Activated effector memory CD4-positive, alpha-beta T cell treated with anti-CD3 and anti-CD28 coated beads, Interleukin-2, amount 50 U/mL, for 16 hours (primary cell): ENCODE results near the gene MKNK1.

Source experiments
- DNase-seq: peaks from one replicate; pipeline ENCODE4 v3.0.0-alpha.2; 2020

MKNK1 gene

GRCh38 chr1:46536527-46536926 is 67.5 kb downstream of the MKNK1 start:
- DNase-seq = no peak

DNA sequence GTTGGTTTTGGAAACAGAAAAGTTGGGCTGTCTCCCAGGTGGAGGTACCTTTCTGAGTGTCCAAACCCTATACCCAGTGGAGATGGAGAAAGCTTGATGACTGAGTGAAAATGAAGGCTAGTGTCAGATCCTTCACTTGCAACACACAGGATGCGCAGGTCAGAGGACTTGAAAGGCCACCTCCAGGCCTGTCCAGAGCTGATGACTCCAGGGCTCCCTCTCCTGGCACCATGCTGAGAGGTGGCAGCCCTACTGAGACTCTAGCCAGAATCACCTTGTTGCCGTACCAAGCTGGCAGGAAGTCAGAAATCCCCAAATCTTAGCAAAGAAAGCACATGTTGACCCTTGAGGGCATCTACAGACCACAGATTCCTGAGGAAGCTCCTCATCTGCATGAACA is 69.0 kb downstream of the MKNK1 start:
- DNase-seq = peak; percentile 67

GRCh38 chr1:46533179-46533864 is 70.7 kb downstream of the MKNK1 start:
- peak; percentile 82 for DNase-seq

DNA sequence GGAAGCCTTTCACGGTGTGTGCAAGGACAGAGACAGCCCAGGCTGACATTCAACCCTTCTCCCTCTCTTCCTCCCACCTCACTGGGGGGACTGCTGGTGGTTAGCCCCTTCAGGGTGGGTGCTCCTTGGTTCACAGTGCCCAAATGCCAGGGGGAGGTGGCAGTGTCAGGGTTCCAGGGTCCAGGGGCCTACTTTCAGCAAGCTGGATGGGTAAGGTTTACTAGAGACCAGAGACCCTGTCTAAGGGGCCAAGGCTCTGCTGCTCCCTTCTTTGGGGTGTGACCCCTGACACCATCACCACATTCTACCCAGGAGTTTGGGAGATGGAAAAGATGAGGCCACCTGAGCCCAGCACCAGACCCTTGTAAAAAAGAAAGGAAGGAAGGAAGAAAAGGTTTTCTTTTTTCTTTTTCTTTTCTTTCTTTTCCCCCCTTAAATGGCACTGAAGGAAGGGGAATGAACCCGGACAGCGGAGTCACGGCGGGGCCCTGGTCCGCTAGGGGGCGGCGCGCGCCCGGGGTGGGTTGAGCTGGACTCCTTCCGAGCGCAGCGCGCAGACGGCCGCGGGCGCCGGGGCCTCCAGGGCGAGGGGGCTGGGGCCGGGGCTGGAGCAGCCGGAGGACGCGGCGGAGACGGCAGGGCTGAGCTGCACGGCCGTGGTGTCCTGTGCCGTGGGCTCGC is 71.4 kb downstream of the MKNK1 start:
- DNase-seq = peak; percentile 89

- DNase-seq = no peak
Observed at GRCh38 chr1:46532095-46532494, 72.0 kb downstream of the MKNK1 start.

- no peak for DNase-seq
Observed at GRCh38 chr1:46530791-46531409, 73.2 kb downstream of the MKNK1 start.

DNA sequence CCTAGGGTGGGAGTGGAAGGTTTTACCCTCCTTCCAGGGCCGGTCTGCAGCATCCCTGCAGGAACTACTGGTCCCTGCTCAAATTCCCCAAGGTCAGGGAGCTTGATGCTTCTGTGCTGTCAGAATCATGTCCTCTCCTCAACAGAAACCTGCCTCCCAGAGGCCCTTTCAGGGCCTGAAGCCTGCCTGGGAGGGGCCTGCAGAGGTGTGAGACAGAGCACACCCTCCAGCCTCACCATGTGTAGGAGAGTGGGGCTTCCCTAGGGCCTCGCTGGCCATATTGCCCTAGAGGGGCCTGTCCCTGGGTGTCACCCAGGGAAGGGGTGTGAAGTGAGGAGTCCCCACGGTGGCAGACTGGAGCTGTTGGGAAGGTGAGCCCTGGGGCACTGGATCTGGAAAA is 73.8 kb downstream of the MKNK1 start:
- no peak for DNase-seq

DNA sequence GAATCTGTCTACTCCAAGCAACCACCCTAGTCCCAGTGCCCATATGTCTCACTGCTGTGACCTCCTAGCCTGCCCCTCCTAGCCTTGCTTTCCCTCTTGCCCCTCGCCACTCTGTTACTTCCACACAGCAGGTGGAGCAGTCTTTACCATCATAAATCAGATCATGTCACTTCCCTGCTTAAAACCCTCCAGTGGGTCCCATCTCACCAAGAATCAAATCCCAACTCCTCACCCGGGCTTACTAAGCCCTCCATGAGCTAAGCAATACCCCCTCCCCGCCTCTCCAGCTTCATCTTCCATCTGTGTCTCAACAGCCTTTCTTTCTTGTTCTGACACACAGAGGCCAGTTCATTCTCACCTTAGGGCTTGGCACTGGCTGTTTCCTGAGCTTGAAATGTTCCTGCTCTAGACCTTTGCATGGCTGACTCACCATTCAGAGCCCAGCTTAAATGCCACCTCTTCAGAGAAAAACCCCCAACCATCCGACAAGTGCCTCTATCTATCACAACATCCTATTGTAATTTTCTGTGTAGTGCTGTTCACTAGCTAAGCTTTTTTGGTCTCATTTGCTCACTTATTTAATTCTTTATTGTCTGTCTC is 74.9 kb downstream of the MKNK1 start:
- DNase-seq = no peak

DNA sequence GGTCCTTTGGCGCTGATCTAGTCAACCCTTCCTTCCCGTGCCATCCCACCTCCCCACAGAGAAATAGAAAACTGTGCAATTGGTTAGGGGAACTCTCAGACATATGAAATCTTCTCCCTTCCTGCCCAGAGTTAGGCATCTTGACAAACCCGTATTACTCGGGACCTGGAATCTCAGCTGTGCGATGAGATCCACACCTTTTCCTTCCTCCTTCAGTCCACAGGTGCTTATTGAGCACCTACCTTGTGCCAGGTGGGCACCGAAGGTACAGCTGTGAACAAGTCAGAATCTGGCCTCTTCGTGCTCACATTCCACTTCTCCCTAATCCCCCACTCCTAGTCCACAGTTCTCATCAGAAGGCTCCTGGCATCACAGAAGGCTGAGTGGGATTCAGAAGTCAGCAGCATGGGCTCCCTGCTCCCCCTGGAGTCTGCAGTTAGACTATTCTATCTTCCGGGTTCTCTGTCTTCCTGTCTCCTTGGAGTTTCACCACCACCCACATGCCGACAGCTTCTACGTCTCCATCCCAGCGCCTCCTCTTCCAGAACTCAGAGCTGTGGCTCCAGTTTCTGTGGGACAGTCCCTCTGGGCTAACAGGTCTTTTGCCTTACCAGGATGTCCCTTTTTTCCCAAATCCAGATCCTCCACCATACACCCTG is 75.6 kb downstream of the MKNK1 start:
- no peak for DNase-seq

- peak; percentile 89 for DNase-seq
Observed at GRCh38 chr1:46527474-46528296, 76.4 kb downstream of the MKNK1 start.

DNA sequence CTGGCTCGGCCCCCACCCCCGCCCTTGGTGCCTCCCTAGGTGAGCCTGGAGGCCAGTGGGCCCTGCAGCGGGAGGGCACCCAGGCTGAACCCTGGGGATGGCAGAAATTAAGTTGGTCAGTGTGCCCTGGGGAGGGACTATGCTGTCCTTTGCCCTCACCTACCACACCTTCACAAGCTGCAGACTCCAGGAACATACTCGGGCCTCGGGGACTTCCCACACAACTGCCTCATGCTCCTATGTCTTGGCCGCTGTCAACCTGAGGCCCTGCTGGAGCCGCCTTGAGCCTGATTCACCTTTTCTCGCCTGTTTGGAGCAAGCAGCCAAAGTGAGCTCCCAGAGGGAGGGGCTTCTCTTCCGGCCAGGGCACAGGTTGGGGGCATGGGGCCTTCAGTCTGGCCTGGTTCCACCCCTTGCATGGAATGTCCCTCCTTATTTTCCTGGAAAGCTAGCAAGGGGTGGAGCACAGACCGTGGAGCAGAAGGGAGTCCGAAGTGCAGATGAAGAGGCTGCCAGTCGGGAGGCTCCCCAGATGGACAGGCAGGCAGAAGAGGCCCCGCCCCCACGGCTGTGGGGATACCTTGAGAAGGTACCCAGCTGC is 77.3 kb downstream of the MKNK1 start:
- no peak for DNase-seq

- DNase-seq = no peak
Observed at GRCh38 chr1:46526013-46526690, 77.9 kb downstream of the MKNK1 start.

DNA sequence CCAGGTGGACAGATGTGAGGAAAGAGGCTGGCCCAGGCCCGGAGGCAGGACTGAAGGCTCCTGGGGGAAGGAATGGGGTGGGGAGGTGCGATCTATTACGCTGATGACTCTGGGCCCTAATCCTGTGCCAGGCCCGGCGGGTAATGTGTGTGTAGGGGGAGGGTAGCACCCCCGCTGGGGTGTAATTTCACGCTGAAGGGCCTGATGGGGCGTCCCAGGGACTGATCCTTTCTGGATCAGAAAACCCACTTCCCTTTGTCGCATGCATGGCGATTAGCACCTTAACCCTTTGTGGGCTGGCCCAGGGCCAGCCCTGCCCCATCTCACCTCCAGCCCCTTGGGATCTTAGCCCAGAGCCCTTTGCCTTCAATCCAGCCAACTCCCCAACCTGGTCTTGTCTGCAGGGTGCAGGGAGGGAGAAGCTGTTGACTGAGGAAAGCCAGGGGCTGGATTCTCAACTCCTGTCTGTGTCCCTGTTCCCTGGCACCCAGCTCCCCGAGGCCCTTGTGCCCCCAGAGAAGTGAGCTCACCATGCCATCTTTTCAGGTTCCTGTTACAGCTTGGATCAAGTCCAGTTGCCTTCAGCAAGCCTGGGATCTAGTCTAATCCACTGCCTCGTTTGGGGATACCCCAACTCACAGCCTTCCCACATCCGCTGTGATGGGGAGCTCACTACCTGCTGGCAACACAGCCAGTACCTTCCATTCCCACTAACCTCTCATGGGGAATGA is 78.7 kb downstream of the MKNK1 start:
- no peak for DNase-seq

- DNase-seq = no peak
Observed at GRCh38 chr1:46524843-46525242, 79.2 kb downstream of the MKNK1 start.

DNA sequence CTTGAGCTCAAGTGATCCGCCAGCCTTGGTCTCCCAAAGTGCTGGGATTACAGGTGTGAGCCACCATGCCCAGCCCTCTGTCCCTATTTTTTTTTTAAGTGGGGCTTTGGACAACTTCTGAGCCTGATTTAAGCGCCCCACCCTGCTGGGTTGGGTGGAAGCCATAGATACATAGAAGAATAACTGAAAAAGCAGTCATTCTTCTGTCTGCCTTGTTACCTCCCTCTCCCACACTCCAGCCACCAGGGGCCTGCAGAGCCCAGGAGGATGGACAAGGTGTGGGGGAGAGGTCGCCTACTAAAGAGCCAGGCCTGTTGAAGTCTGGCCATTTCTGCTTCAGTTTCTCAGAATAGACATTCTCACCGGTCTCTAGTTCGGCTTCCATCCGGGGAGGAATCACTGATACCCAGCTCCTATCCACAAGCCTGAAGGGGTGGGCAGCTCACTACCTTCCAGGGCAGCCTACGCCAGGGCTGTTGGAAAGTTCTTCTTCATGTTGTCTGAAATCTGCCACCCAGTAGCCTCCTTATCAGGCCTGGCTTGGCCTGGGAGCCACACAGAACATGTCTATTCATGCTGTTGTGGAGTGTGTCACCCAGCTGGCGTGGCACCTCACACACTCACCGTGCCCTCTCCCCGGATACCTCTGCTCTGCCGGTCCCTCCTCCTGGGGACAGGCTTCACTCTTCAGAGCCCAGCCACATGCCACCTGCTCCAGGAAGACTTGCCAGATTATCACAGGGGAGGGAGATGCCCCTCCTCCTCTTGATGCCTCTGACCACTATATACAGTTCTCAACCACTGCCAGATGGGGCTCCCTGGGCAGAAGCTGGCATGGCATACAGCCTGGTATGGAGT is 80.3 kb downstream of the MKNK1 start:
- DNase-seq = no peak

DNA sequence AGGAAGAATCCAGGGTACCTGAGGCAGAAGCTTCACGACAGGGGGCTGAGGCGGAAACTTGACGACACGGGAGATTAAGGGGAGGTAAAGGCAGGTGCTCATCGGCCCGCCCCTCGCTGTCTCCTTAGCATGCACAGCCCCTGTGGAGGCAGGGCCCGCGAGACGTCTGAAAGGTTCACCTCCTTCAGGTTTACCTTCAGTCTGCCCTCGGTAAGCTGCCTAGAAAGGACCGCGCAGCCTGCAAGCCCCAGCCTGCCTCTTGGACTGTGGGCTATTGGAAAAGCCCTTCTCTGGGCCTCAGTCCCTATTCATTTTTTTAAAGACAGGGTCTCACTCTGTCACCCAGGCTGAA is 81.1 kb downstream of the MKNK1 start:
- DNase-seq = no peak

DNA sequence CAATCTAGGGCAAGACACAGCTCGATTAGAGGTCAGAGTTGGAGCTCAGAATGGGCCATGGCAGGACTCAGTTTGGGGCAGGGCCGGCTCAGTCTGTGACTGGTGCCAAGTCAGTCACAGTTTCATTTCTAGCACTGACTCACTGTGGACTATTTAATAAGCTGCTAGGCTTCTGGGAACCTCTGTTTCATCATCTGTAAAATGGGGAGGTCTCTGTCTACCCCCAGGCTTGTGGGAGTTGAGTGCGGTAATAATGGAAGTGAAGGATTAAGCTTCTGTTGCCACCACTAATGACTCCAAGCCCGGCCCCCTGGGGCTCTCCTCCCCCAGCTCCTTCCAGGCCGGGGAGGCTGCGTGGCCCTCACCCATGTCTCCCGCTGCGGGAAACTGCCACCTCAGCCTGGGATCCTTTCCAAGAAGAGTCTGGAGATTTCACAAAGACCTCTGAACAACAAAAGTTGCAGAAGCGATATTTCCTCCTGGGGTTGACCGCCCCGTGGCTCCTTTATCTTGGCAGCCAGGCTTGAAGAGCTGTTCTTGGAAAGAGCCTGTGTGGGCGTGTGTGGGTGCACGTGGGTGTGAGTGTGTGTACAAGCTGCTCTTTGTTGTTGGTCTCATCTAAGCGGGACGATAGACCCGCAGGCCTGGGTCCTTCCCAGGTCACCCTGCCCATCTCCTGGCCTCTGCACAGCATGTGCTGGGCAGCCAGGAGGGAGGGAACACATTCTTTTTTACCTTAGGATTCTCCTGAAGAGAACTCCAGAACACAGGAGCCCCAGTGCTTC is 81.7 kb downstream of the MKNK1 start:
- peak; percentile 67 for DNase-seq

DNA sequence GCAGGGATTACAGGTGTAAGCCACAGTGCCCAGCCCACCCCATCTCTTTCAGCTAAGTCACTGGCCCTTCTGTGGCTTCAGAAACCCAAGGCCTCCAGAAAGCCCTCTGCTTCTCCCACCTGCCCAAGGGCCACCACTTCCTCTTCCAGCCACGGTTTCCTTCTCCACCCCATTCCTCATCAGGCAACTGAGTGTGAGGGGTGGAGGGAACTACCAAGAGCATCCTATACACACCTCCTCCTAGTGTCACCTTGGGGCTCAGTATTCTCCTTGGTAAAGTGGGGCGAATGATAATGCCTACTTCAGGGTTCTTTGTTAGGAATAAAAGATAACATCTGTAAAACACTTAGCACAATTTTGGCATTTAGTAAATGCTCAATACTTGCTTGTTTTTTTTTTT is 82.7 kb downstream of the MKNK1 start:
- DNase-seq = no peak
